CD4-positive, alpha-beta T cell treated with Interleukin-15 for 1 hour (primary cell): ENCODE results near the gene DYNLT2.
"Not testable (repeated sequence)": the region's sequence is repeated elsewhere in the genome, so short reads cannot be mapped to it uniquely, and the experiment has no call there.

Experiments
- DNase-seq: peaks from one replicate; pipeline ENCODE4 v3.0.0-alpha.2; 2020

The DYNLT2 gene

DNA sequence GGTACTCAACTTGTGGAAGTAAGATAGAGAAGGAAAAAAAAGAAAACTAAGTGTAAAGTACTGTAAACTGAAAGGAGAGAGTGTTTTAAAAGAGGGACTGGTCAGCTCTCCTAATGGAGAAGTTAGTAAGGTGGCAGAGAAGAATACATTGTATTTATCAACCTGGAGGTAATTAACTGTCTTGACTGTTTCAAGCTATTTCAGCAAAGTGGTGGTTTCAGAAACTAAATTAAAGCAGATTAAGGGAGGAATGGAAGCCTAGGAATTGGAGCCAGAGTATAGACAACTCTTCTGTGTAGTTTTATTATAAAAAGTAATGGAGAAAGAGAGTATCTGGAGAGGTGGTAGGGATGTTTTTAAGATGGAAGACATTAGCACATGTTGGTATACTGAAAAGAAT, 24.4 kb downstream of the DYNLT2 start:
- DNase-seq, result no peak

DNA sequence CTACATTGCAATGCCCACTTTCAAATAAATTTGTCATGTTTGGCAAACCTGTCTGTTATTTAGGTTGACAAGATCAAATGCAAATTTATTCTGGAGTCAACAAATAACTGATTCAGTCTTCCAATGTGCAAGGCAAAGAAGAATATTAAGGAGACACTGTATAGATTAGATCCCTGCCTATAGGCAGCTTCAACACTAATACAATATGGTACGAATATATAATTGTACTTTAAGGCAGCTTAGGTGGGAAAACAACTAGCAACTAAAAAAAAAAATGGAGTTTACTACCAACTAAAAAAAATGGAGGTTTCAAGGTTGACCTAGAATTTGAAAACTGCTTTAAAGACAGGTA, 25.3 kb downstream of the DYNLT2 start:
- DNase-seq, result no peak

DNA sequence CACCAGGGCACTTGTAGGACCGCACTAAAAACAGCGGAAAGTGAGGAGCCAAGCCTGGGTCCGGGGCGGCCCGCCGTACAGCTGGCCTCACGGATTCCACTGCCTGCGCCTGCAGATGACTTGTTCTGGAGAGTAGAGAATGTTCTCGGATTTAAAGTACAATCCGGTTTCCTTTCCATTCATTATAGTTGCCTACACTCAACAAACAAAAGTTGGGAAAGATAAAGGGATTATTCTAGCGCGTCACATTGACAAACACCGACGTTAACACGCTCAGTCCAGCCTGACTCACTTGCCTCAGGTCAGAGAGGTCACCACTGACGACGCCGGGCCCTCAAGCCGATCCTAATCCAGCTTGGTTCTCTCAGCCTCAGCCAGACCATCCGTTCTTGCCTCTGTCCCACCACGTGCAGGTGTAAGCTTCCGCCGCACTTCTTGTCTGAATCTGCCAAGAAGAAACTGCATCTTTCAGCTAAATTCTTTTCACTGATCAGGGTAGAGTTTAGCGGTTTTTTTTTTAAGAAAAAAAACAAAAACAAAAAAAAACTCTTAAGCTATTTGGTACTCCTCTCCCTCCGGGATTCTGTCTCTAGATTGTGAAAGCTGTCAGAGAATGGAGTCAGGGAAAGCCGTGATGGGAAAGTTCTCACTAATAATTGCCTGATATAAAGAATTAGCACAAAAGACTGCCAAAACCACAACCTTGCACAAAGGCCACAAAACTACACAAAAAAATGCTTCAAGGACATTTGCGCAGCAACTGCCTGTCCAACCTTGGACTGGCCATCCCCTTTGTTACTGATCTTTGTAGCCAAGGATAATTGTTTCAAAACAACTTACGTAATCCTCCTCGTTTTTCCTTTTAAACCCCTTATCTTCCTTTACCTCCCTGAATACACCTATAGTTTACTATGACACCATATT, 26.0 kb downstream of the DYNLT2 start:
- DNase-seq, result peak; percentile 50

DNA sequence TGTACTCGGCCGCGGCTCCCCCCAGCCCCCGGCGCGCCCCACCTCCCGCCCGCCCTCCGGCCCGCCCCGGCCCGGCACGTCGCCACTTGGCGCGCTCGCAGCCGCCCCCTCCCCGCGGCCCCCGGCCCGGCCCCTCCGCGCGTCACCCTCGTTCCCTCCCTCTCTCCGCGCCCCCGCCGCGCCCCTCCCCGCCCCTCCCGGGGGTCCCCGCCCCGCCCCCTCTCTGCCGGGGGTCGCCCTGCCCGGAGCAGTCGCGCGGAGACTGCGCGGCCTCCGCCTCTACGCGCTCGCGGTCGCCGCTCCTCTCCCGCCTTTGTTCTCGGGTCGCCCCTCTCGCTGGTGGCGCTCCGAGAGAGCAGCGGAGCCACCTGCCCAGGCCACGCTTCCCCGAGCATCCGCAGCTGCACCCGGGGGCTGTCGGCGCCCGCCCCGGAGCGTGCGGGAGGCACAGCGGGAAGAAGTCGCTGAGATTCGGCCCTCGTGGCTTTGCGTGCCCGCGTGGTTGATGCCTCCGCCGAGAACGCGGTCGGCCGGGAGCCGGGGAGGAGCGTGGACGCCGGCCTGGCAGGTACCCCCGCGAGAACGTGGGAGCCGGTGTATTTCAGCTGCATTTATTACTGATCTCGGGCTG, 26.8 kb downstream of the DYNLT2 start, which contains the start of gene PHF10:
Gene PHF10, minus strand, starts transcription at position 7 of the 631 bp plus-strand sequence. CDS start 569 bp downstream, outside the sequence.
- DNase-seq, result peak; percentile 71

DNA sequence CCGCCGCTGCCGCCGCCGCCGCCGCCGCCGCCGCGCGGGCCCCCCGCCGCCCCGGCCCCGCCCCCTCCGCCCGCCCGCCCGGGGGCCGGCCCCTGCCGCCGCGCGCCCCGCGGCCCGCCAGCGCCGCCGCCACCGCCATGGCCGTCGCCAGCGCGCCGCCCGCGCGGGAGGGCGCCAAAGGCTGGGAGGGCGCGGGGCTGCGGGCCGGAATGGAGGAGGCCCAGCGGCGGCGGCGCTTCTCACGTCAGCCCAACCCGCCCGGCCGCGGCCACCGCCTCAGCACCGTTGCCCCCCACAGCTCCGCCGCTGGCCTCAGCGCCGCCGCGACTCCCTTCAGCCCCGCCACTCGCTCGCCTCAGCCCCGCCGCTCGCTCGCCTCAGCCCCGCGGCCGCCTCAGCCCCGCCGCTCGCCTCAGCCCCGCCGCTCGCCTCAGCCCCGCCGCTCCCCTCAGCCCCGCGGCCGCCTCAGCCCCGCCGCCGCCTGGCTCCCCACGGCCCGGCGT, 27.3 kb downstream of the DYNLT2 start:
- peak; percentile 34 for DNase-seq

DNA sequence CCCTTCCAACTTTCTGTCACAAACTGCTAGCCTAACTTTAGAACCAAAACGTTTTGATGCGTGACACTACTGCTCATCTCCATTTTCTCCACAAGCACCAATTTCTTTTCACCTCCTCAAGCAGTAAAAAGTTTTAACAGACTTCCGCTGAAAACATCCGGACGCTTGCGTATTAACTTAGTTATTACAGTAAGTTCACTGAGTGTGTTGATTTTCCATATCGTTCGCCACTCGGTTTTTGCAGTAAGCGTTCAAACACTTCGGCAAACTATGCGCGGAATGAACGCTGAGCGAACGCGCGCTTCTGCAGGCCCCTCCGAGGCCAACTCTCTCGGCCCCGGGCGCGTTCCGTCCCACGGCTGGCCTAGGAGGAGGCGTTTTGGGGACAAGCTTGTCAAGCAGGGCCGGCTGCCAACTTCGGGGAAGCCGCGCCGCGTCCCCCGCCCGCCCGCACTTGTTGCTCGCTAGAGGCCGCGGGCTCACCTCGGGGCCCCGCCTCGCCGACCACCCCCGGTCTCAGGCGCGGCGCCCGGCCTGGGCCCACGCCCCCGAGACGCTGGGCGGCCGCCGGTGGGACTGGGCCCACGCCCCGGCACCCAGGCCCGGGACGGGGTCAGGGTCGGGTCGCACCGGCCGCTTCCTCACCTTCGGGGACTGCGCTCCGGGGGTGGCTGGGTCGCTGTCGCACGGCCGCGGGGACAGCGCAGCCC, 28.0 kb downstream of the DYNLT2 start:
- peak; percentile 63 for DNase-seq

DNA sequence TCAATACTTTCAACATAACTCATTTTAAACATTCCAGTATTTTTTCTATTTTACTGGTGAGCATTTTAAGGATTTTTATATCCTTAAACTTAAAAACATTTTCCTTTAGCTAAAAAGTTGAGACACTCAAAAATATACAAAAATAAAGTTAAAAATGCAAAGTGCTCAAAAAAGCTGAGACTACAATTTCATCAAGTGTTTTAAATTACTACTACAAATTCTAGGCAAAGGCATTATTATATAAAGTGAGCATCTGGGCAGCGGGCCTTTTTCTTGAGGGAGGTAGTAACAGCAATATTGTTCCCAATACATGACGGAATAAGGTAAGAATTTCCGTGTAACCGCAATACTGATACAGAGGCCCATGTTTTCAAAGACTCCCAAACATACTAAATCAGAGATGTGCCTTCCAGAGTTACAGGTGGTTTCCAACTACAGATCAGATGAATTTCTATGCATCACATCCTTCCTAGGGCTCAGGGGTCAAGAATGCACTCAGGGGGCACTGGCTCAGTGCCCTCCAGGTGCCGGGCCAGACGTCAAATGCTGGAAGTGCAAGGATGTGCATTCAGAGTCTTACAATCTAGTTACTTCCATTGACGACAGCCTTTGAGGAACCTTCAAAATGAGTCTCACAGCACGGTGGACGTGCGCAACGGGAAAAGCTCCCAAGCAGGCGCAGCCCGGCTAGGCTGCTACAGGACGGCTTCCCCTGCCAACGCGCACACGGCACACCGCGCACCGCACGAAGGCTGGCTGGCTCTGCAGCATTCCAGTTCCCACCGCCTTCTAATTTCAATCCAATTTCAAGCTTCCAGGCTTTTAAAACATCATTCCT, 28.8 kb downstream of the DYNLT2 start:
- peak; percentile 34 for DNase-seq

DNA sequence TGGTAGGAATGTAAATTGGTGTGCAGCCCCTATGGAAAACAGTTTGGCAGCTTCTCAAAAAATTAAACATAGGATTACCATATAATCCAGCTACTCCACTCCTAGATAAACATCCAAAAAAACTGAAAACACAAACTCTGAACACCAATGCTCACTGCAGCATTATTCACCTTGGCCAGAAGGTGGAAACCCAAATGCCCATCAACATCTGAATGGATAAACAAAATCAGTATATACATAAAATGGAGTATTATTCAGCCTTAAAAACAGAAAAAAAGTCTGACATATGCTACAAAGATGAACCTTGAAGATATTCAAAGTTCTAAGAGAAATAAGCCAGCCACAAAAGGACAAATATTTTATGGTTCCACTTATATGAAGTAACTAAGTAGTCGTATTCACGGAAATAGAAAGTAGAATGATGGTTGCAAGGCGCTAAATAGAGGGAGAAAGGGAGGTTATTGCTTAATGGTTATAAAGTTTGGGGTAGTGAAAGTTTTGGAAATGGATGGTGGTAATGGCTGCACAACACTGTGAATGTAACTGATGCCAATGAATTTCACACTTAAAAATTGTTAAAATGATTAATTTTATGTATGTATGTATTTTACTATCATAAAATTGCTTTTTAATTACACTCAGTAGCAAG, 31.0 kb downstream of the DYNLT2 start:
- DNase-seq, result no peak

DNA sequence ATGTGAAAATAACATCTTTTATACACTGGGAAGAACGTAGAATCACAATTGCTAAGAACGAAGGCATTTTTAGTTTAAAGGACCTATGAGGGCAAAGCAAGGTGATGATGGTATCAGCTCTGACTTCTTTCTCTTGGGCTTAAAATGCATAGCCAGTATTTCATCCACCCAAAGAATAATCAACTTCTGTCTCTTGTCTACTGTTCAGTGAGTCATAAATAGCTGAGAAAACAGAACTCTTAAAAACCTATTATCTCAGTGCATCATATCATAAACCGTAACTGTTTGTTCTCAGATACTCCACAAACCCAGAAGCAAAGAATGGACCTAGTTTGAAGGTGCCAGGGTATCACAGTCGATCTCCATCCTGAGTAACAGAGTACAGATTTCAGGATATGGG, 32.3 kb downstream of the DYNLT2 start:
- DNase-seq, result no peak

DNA sequence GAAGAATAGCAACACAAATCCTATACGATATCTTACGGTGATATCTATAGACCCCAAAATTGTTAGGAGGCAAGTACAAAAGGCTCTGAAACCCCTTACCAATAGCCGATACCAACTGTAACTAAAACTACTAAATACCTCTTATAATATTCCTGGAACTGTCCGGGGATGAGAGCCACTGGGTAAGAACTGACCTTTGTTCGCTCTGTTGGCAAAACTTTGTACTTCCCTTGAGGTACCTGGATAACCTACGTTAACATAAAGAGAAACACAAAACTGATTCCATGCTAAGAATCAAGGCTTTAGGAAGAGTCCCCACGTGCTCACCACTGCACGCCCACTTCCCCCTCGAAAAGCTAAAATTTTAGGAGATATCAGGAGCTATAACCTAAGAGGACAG, 36.8 kb downstream of the DYNLT2 start:
- DNase-seq, result no peak

DNA sequence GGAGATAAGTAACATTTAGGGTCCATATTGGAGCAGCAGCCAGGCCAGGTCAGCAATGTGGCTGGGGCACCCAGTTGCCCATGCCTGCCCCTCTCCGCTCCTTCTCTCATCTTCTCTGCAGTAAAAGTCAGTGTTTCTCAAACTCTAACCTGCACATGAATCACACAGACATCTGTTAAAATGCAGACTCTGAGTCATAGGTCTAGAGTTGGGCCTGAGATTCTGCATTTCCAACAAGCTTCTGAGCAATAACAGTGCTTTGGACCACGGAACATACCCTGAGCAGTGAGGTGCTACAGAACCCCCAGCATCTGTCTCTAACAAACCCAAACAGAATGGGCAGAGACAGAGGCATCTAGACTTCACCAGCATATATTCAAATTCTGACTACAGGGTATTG, 37.2 kb downstream of the DYNLT2 start:
- DNase-seq, result no peak

DNA sequence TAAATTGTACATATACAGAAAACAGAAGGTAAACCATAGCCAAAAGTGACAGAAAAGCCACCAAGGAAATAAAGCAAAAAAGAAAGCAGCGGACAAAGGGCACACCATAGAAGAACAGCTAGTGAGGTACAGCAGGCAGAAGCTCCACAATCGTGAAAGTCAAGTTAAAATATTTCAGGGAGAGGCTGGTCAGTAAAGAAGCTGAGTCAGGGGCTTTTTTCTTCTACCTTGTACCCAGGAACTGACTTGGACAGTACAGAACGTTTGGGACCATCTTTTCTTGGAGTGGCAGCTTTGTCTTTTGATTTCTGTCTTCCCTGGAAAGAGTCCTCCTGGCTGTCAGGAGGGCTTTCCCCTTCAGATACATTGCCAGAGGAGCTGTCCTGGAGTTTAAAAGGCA, 41.4 kb downstream of the DYNLT2 start:
- DNase-seq, result no peak

DNA sequence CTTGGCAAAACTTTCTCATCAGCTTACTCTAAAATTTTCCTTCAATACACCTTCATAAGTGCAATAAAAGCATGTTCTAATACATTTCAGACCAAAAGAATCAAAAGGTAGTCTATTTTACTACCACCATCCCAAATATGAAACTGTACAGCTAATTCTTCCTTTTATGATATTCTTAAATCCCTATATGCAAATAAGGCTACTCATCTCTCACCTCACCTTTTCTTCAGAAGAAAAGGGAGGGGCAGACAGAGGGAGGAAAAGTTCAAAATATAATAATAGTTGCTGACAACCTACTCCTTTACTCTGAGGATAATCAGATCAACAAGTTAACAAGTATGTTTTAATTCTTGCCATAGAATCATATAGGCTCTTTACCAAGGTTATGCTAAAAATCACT, 42.1 kb downstream of the DYNLT2 start:
- DNase-seq, result no peak

DNA sequence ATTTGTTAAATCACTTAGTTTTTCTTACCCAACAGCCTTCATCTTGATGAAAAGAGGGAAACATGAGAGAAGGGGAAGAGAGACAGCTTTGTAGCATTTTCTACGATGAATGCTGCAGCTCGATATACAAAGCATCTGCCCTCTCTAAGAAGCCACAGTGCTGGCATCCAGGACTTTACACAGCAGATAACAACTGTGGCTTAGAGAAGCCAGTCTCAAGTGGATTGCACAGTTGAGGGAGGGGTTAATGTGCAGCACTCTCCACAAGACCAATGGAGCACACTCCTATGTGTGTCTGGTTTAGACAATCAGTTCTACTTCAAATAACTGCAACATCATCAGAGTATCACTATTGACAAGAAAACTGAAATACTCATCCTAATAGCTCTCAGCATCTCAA, 43.6 kb downstream of the DYNLT2 start:
- no peak for DNase-seq

DNA sequence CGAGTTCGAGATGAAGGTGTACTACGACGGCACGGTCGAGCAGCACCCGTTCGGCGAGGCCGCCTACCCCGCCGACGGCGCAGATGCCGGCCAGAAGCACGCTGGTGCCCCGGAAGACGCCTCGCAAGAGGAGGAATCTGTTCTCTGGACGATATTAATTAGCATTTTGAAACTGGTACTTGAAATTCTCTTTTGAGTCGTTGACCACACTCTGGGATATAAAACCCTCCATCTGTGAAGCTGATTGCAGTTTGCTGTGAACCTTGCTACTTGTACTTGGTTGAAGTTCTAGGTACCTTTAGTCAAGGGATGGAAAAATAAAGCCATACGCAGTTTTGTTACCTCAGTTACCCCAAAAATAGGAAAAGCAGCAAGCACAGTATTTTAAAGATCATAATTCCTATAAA, 48.5 kb downstream of the DYNLT2 start:
- no peak for DNase-seq

DNA sequence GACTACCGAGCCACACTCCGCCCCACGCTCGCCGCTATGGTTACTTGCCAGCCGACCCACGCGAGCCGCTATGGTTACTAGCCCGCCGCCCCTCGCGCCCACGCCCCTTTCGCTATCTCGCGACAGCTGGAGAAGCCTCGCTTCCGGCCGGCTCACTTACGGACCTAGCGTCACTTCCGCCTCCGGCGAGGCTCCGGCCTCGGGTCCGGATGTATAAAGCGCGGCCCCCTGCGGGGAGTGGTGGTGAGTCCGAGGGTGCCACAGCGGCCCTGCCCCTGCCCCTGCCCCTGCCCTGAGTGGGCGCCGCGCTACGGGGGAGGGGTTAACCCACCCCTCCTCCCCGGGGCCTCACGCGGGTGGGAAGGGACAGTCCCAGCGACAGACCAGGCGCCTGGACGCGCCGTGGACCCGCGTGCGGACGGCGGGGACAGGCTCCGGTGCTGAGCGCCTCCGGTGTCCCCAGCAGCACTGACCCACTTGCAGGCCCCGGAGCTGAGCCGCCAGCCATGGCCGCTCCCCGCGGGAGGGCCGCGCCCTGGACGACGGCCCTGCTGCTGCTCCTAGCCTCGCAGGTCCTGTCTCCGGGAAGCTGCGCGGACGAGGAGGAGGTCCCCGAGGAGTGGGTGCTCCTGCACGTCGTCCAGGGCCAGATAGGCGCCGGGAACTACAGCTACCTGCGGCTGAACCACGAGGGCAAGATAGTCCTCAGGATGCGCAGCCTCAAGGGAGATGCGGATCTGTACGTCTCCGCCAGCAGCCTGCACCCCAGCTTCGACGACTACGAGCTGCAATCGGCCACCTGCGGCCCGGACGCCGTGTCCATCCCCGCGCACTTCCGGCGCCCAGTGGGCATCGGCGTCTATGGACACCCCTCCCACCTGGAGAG, 49.2 kb downstream of the DYNLT2 start, which contains the start of the genes C6orf120 and WDR27:
Gene C6orf120, plus strand, starts transcription at position 173 of the 886 bp plus-strand sequence. Its CDS starts 334 bp downstream, at position 507.
Gene WDR27, minus strand, starts transcription at position 76 of the 886 bp plus-strand sequence. CDS start 13,024 bp downstream, outside the sequence.
- peak; percentile 97 for DNase-seq

DNA sequence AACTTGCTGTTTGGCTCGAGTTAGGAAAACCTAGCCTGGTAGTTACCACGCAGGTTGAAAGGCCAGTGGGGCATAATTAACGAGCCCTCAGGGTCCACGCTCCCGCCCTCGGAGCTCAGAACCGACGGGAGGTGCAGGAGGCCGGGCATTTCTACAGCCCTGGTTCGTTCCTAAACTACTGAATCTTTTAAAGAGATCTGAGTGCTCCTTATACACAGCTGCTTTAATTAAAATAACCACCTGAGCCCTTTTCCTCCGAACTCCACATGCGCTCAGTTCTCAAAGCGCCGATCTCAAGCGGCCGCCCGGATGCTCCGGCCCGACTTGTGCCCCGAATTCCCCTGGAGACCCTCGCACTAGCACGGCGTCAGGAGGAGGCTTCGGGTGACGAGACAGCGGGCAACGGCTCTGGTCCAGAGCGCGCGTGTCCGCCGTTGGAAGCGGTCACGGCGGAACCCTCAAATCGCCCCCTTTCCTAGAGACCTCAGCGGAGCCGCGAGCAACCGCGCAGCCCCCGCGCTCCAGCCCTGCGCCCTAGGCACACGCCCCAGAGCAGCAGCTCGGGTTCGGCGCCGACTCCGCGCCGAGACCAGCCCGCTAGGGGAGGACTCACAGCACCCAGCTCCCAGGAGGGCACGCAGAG, 49.9 kb downstream of the DYNLT2 start:
- no peak for DNase-seq

DNA sequence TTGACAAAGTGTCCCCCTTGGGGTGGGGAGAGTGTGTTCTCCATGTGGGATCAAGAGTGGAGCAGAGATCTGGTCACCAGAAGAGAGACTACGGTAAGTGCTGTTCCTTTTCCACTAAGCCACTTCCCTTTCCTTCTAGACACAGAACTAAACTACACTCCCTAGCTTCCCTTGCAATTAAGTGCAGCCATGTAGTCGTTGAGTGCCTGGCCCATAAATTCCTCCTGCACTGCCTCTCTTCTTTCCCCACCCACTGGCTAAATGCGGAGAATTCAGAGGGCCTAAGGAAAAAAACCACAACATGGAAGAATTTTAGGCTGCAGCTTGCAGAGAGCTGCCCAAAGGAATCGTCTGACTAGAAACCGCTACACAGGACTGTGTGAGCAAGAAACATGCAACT, 51.1 kb downstream of the DYNLT2 start:
- DNase-seq, result no peak

DNA sequence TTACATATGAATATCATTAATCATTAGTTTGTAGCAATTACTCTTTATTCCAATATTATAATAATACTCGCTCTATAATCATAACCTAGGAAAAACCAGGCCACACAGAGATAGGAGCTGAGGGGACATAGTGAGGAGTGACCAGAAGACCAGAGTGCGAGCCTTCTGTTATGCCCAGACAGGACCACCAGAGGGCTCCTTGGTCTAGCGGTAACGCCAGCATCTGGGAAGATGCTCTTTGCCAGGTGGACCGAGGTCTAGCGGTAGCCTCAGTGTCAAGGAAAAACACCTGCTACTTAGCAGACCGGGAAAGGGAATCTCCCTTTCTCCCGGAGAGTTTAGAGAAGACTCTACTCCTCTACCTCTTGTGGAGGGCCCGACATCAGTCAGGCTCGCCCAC, 54.3 kb downstream of the DYNLT2 start:
- not testable (repeated sequence) for DNase-seq

DNA sequence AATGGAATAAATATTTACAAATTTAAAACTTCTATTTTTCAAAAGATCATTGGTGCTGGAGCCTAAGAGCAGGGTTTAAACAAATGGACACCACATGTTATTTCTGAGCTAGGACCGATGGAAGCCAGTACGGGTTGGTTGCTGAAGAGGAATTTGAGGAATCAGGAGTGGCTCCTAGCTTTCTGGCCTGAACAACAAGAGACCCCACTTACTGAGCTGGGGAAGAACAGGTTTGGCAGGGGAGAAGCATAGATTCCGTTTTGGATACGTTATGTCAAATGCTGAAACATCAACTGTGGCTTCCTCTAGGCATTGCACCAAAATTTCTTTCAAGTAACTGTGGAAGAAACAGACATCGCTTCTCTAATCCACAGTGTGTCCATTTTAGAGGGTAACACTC, 56.2 kb downstream of the DYNLT2 start:
- no peak for DNase-seq
